ENCODE results near the gene MAP3K21. TPM values are rescaled to one million over a fixed set of nuclear protein-coding genes. Genes with fewer than 3 reads are reported as not detected.

The MAP3K21 gene
- total RNA-seq, 1 donor from 2014 or later: 0.11 TPM

- no peak for TF ChIP-seq CTCF (IDR thresholded peaks at IDR 0.05)
- H3K36me3 Mint-ChIP-seq (ENCODE audit: unreplicated experiment): no peaks in the 10 kb centered on the region
- no peaks in the 10 kb centered on the region for H3K4me1 Mint-ChIP-seq (ENCODE audit: unreplicated experiment)
- no peak overlapping the region for H3K27ac Mint-ChIP-seq (ENCODE audit: unreplicated experiment)
- DNase-seq (ENCODE audit: extremely low spot score, unreplicated experiment): no peak
- H3K27me3 Mint-ChIP-seq (ENCODE audit: unreplicated experiment): peaks cover 20% of the 10 kb centered on the region
- peaks cover 3% of the 10 kb centered on the region for H3K9me3 Mint-ChIP-seq (ENCODE audit: unreplicated experiment)
- no peak overlapping the region for H3K4me3 Mint-ChIP-seq (ENCODE audit: unreplicated experiment)
These were observed 60.1 kb downstream of the MAP3K21 start for GRCh38 chr1:233387585-233387984.

- TF ChIP-seq CTCF (IDR thresholded peaks at IDR 0.05): no peak
- DNase-seq (ENCODE audit: extremely low spot score, unreplicated experiment): no peak
- Mint-ChIP-seq H3K4me3 (ENCODE audit: unreplicated experiment) (no peak overlapping the region), H3K9me3 (ENCODE audit: unreplicated experiment) (no peaks in the 10 kb centered on the region), H3K27me3 (ENCODE audit: unreplicated experiment) (peaks cover 25% of the 10 kb centered on the region), H3K36me3 (ENCODE audit: unreplicated experiment) (no peaks in the 10 kb centered on the region), H3K27ac (ENCODE audit: unreplicated experiment) (no peak overlapping the region), H3K4me1 (ENCODE audit: unreplicated experiment) (no peaks in the 10 kb centered on the region)
These were observed 61.6 kb downstream of the MAP3K21 start for GRCh38 chr1:233389169-233389568.

- Mint-ChIP-seq H3K9me3 (ENCODE audit: unreplicated experiment) (no peaks in the 10 kb centered on the region), H3K27me3 (ENCODE audit: unreplicated experiment) (peaks cover 26% of the 10 kb centered on the region), H3K4me3 (ENCODE audit: unreplicated experiment) (no peak overlapping the region), H3K36me3 (ENCODE audit: unreplicated experiment) (no peaks in the 10 kb centered on the region), H3K27ac (ENCODE audit: unreplicated experiment) (no peak overlapping the region), H3K4me1 (ENCODE audit: unreplicated experiment) (no peaks in the 10 kb centered on the region)
- no peak for DNase-seq (ENCODE audit: extremely low spot score, unreplicated experiment)
- no peak for TF ChIP-seq CTCF (IDR thresholded peaks at IDR 0.05)
These were observed 62.4 kb downstream of the MAP3K21 start for GRCh38 chr1:233389893-233390292.

GRCh38 chr1:233390842-233391737 is 63.6 kb downstream of the MAP3K21 start:
- no peak for TF ChIP-seq CTCF (IDR thresholded peaks at IDR 0.05)
- no peak overlapping the region for H3K4me3 Mint-ChIP-seq (ENCODE audit: unreplicated experiment)
- no peaks in the 10 kb centered on the region for H3K9me3 Mint-ChIP-seq (ENCODE audit: unreplicated experiment)
- H3K27me3 Mint-ChIP-seq (ENCODE audit: unreplicated experiment): peaks cover 26% of the 10 kb centered on the region
- H3K4me1 Mint-ChIP-seq (ENCODE audit: unreplicated experiment): no peaks in the 10 kb centered on the region
- DNase-seq (ENCODE audit: extremely low spot score, unreplicated experiment): no peak
- H3K36me3 Mint-ChIP-seq (ENCODE audit: unreplicated experiment): no peaks in the 10 kb centered on the region
- no peak overlapping the region for H3K27ac Mint-ChIP-seq (ENCODE audit: unreplicated experiment)

- Mint-ChIP-seq H3K9me3 (ENCODE audit: unreplicated experiment) (no peaks in the 10 kb centered on the region), H3K27ac (ENCODE audit: unreplicated experiment) (no peak overlapping the region), H3K27me3 (ENCODE audit: unreplicated experiment) (peaks cover 26% of the 10 kb centered on the region), H3K4me3 (ENCODE audit: unreplicated experiment) (no peak overlapping the region), H3K36me3 (ENCODE audit: unreplicated experiment) (no peaks in the 10 kb centered on the region), H3K4me1 (ENCODE audit: unreplicated experiment) (no peaks in the 10 kb centered on the region)
- no peak for TF ChIP-seq CTCF (IDR thresholded peaks at IDR 0.05)
- no peak for DNase-seq (ENCODE audit: extremely low spot score, unreplicated experiment)
These were observed 65.7 kb downstream of the MAP3K21 start for GRCh38 chr1:233393084-233393840.
